HG03139 (cell line): ENCODE results near the gene KDM8.

Experiments used
- ATAC-seq: cut with Tn5 transposase; IDR thresholded peaks from one replicate; pipeline ENCODE4 v1.9.1; 2021; ENCODE audit not compliant: unreplicated experiment

Gene KDM8

DNA sequence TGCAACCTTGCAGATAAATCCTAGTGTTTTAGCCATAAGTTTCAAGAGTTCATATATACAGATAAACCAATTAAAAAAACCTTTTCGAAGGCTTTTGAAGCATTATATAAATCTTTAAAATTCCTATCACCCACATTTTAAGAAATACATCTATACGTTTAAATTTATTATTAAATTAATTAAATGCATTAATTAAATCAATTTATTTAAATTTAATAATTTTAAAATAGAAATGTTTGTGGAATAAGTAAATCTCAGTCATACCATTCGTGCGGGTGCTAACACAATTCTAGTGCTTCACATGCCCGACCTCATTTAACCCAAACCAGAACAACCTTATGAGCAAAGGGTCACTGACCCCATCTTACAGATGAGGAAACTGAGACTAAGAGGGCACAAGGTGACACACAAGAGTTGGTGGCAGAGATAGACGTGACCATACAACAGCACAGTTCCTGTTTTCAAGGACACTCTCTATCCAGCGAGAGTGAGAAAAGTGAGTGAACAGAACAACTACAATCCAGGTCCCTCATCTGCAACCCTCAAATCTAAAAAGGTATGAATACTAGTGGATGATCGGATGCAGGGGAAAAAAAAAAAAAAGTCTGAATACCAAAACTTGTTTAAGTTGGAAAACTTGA is 63.8 kb downstream of the KDM8 start:
- ATAC-seq, result no peak

DNA sequence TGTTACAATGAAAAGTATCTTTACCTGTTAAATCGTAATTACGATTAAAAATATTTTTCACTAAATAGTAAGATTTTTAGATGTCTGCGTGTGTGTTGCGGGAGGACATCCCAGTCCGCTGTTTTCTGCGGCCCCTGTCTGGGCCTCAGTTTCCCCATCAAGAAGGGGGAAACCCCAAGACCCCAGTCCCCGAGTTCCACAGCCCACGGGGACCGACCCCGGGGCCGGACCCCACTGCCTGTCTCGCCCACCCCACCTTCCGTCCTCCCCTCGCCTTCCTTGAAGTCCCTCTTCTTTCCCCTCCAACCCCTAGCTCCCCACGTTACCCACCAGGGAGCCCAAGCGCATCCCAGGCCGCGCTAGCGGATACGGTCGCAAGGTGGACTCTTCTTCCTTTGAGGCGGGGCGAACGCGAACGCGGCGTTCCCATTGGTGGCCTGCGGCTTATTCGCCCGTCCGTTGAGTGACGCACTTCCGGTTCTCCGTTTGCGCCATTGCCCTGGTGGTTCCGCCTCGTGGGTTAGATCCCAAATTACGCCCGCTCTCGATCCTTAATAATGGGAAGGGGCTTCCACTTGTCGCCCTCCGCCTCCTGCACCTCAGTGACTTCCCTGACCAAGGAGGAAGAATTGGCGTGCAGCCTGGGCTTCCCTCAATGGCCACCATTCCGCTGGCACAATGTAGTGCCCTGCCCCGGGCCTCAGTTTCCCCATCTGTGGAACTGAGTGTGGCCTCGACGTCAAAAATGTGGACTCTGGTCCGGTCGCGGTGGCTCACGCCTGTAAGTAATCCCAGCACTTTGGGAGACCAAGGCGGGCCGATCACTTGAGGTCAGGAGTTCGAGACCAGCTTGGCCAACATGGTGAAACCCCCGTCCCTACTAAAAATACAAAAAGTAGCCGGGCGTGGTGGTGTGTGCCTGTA is 65.3 kb downstream of the KDM8 start, which contains the start of gene NSMCE1:
TSS of gene NSMCE1 (minus strand) at position 397 of the 924 bp plus-strand sequence. CDS start 11,202 bp downstream, outside the sequence.
- peak; percentile 93 for ATAC-seq

DNA sequence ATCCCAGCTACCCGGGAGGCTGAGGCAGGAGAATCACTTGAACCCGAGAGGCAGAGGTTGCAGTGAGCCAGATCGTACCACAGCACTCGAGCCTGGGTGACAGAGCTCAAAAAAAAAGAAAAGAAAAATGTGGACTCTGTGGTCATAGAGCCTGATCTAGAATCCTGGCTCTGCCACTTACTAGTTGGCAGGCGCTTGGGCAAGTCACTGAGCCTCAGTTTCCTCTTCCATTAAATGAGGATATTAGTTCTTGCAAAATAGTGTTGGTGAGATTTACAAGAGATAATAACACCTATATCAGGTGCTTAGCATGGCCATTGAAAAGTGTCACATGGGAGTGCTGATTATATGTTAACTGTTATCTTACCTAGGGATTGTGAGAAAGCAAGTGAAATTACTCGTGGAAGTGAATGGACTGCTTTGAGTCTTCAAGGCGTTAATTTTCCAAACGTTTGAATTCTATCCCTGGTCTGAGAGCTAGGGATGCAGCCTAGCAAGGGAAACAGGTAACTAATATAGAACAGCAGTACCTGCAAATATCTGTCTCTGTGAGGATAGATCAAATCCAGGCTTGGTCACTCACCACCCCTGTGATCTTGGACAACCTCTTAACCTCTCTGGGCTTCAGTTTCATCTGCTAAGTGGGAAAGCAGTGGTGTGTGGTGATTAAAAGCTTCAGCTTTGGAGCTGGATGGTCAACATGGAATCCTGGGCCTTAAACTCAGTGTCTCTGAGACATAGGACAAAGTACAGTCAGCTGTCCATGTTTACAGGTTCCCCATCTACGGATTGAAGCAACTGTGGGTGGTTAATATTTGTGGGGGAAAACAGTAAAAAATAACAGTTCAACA is 66.2 kb downstream of the KDM8 start:
- ATAC-seq, result no peak

DNA sequence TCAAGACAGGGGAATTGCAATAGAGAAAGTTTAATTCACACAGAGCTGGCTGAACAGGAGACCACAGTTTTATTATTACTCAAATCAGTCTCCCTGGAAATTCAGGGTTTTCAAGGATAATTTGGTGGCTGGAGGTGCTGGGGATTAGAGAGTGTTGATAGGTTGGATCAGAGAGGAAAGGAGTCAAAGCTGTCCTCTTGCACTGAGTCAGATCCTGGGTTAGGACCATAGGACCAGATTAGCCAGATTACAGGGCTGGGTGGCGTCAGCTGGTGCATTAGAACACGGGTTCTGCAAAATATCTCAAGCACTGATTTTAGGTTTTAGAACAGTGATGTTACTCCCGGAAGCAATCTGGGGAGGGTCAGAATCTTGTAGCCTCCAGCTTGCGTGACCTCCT is 67.0 kb downstream of the KDM8 start:
- ATAC-seq, result no peak
